Esophagus squamous epithelium (tissue), 4 donors: ENCODE data around the gene COX4I1.

Experiments
- CTCF ChIP-seq, 6 experiments: fragments of 450-650 bp in 4 of 6; fragments of 200-600 bp in 2 of 6; sonication (generic) in 2 of 6; IDR thresholded peaks; one replicate each; pipeline ENCODE4 v1.5.1; 2016 to 2019; ENCODE audit warnings: antibody characterized with exemption in 6 of 6, mild to moderate bottlenecking in 4 of 6, moderate library complexity in 4 of 6
- POLR2A ChIP-seq, 4 donors: fragments of 450-650 bp; IDR thresholded peaks; one replicate each; pipeline ENCODE4 v1.6.1; 2017; ENCODE audit warnings: antibody characterized with exemption in 4 of 4, mild to moderate bottlenecking in 4 of 4, moderate library complexity in 3 of 4

- TF ChIP-seq CTCF (IDR thresholded peaks at IDR 0.05) (no peak), POLR2A (IDR thresholded peaks at IDR 0.05) (no peak)
These were observed 21.7 kb upstream of the COX4I1 start for GRCh38 chr16:85777583-85778310.
